ENCODE results near the gene JADE2.

Gene JADE2

DNA sequence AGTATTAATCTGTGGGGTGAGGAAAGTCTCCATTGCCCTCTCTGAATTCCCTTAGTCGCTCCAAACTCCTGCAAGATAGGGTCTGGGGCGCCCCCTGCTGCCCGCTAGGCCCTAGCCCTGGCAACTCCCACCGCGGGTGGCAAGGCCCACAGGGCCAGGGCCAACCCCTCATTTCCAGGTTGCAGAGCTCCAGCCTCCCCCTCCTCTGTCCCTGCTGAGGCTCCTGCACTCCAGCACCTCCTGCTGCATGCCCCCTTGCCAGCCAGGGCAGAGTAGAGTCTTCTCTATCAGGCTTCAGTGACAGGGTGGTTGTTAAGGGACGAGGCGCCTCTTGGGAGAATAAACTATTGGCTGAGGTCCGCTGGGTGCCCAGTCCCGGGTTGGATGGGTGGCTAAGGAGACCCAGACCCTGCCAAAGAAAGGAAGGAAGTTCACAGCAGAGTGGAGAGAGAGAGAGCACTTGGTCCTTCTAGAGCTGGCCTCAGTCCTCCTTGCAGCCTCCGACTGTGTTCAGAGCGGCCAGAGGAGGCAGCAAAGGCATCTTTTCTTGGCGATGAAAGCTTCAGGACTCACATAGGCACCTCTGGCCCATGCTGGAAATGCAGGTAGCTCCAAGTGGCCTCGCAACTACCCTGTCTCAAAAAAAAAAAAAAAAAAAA, 61.5 kb downstream of the JADE2 start:
- Histone ChIP-seq H3K4me3 (IDR thresholded peaks at IDR 0.05; ENCODE audit: insufficient read depth, low read depth, low read length) (no peak overlapping the region), H3K27ac (peak overlapping the region; percentile 29; the same call in 1 of the 2 replicates), H3K36me3 (ENCODE audit: insufficient read depth) (no peaks in the 10 kb centered on the region), H3K4me1 (ENCODE audit: low read depth, poor library complexity, severe bottlenecking) (peaks cover 25% of the 10 kb centered on the region), H3K9ac (no peak overlapping the region), H3K27me3 (ENCODE audit: insufficient read depth, low read depth) (no peaks in the 10 kb centered on the region), H2AFZ (ENCODE audit: low read depth) (peak overlapping the region; percentile 79; the same call in 1 of the 2 replicates), H3K4me2 (peak overlapping the region; percentile 34; the same call in 1 of the 2 replicates), H3K79me2 (ENCODE audit: insufficient read depth, low read depth) (no peaks in the 10 kb centered on the region), H4K20me1 (ENCODE audit: insufficient read depth) (no peaks in the 10 kb centered on the region)
- TF ChIP-seq, protein P1, sequence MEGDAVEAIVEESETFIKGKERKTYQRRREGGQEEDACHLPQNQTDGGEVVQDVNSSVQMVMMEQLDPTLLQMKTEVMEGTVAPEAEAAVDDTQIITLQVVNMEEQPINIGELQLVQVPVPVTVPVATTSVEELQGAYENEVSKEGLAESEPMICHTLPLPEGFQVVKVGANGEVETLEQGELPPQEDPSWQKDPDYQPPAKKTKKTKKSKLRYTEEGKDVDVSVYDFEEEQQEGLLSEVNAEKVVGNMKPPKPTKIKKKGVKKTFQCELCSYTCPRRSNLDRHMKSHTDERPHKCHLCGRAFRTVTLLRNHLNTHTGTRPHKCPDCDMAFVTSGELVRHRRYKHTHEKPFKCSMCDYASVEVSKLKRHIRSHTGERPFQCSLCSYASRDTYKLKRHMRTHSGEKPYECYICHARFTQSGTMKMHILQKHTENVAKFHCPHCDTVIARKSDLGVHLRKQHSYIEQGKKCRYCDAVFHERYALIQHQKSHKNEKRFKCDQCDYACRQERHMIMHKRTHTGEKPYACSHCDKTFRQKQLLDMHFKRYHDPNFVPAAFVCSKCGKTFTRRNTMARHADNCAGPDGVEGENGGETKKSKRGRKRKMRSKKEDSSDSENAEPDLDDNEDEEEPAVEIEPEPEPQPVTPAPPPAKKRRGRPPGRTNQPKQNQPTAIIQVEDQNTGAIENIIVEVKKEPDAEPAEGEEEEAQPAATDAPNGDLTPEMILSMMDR (conservative IDR thresholded peaks at IDR 0.05; ENCODE audit: low read depth, low read length) = peak; percentile 87

DNA sequence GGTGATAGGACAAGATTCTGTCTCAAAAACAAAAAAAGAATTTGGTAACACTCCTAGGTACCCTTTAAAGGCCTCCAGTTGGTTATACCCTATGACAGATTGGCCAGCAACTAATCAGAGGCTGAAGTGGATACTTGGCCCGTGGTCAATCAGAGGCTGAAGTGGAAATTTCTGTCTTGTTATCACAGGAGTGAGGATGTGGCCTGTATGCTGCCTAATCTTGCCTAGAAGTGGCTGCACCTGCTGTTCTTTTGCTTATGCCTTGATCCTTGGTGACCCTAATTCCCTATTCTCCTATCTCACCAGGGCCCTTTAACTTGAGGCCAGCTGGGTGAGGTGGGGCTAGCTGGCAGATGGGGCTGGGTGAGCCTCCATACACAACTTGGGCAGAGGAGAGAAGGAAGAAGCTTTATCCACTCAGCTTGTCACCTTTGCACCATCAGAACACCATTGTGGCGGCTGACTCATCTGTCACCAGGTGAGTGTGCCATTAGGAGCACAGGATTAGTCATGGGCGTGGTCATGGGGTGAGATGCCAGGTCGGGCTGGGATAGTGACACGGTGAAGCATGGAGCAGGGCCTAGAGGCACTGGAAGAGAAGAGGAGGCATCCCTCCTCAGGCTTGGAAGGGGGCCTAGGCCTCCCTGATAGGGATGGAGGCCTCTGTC, 65.7 kb downstream of the JADE2 start:
- no peaks in the 10 kb centered on the region for H3K36me3 ChIP-seq (ENCODE audit: insufficient read depth)
- no peaks in the 10 kb centered on the region for H3K79me2 ChIP-seq (ENCODE audit: insufficient read depth, low read depth)
- no peaks in the 10 kb centered on the region for H3K27me3 ChIP-seq (ENCODE audit: insufficient read depth, low read depth)
- peak overlapping the region; percentile 55; the same call in 1 of the 2 replicates for H3K27ac ChIP-seq
- H3K4me3 ChIP-seq (IDR thresholded peaks at IDR 0.05; ENCODE audit: insufficient read depth, low read depth, low read length) = no peak overlapping the region
- H2AFZ ChIP-seq (ENCODE audit: low read depth) = no peak overlapping the region
- H4K20me1 ChIP-seq (ENCODE audit: insufficient read depth) = no peaks in the 10 kb centered on the region
- peaks cover 65% of the 10 kb centered on the region for H3K4me1 ChIP-seq (ENCODE audit: low read depth, poor library complexity, severe bottlenecking)
- H3K4me2 ChIP-seq = peak overlapping the region; percentile 97; the same call in 1 of the 2 replicates
- H3K9ac ChIP-seq = no peak overlapping the region
- TF ChIP-seq, protein P1 (conservative IDR thresholded peaks at IDR 0.05; ENCODE audit: low read depth, low read length) = no peak

DNA sequence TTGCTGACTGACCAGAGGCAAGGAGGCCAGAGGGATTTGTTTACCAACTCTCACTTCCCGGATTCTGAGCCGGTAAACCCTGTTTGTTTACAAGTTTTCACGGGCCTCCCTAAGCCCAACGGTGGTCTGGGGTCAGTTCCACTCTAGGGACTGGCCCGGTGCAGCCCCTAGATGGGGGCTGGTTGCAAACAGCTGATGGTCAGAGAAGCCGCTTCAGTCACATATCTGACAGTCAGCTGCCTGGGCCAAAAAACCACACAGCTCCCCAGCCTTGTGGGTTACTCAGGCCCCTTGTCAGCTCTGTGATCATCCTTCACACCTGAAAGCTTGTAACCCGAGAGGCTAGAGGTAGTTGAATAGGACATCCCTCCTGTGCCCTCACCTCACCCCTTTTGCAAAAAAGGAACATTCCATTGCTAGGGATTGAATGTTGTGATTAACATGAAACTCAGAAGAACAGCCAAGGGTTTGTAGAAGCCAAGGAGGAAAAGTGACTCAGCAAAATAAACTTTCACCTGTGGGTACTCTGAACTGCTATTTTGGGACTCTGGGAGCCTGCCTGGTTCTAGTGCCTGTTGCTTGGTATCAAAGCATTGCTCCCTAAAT, 66.8 kb downstream of the JADE2 start:
- Histone ChIP-seq H3K4me1 (ENCODE audit: low read depth, poor library complexity, severe bottlenecking) (peaks cover 69% of the 10 kb centered on the region), H3K4me2 (peak overlapping the region; percentile 97), H3K27me3 (ENCODE audit: insufficient read depth, low read depth) (no peaks in the 10 kb centered on the region), H3K4me3 (IDR thresholded peaks at IDR 0.05; ENCODE audit: insufficient read depth, low read depth, low read length) (no peak overlapping the region), H3K9ac (peak overlapping the region; percentile 43; the same call in 1 of the 2 replicates), H3K36me3 (ENCODE audit: insufficient read depth) (no peaks in the 10 kb centered on the region), H2AFZ (ENCODE audit: low read depth) (no peak overlapping the region; the same call in 1 of the 2 replicates), H3K27ac (peak overlapping the region; percentile 55), H3K79me2 (ENCODE audit: insufficient read depth, low read depth) (no peaks in the 10 kb centered on the region), H4K20me1 (ENCODE audit: insufficient read depth) (no peaks in the 10 kb centered on the region)
- TF ChIP-seq, protein P1 (conservative IDR thresholded peaks at IDR 0.05; ENCODE audit: low read depth, low read length) = no peak

DNA sequence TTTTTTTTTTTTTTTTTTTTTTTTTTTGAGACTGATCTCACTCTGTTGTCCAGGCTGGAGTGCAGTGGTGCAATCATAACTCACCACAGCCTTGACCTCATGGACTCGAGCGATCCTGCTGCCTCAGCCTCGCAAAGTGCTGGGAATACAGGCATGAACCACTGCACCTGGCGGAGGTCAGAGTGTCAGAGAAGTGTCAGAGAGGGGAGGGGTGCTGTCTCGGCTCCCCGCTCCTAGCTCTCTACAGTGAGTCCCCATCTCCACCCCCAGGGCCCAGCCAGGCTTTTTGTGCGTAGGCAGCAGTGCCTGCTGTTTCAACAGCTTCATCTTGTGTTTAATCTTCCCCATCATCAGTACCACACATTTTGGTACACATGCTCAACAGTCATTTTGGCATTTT, 68.9 kb downstream of the JADE2 start:
- no peak overlapping the region for H3K4me3 ChIP-seq (IDR thresholded peaks at IDR 0.05; ENCODE audit: insufficient read depth, low read depth, low read length)
- no peaks in the 10 kb centered on the region for H3K27me3 ChIP-seq (ENCODE audit: insufficient read depth, low read depth)
- H3K27ac ChIP-seq = peak overlapping the region; percentile 91
- TF ChIP-seq, protein P1 (conservative IDR thresholded peaks at IDR 0.05; ENCODE audit: low read depth, low read length) = no peak
- H3K4me2 ChIP-seq = peak overlapping the region; percentile 97
- H3K79me2 ChIP-seq (ENCODE audit: insufficient read depth, low read depth) = no peaks in the 10 kb centered on the region
- H3K4me1 ChIP-seq (ENCODE audit: low read depth, poor library complexity, severe bottlenecking) = peaks cover 70% of the 10 kb centered on the region
- H3K36me3 ChIP-seq (ENCODE audit: insufficient read depth) = no peaks in the 10 kb centered on the region
- peak overlapping the region; percentile 48; the same call in 1 of the 2 replicates for H3K9ac ChIP-seq
- H2AFZ ChIP-seq (ENCODE audit: low read depth) = peak overlapping the region; percentile 68
- no peaks in the 10 kb centered on the region for H4K20me1 ChIP-seq (ENCODE audit: insufficient read depth)

Data from KMS-11 (cell line).